B cell (primary cell): ENCODE measurements around the gene EPHB1. TPM values are rescaled to one million over a fixed set of nuclear protein-coding genes. Genes with fewer than 3 reads are reported as not detected.

Experiments
- ATAC-seq: fragments of 200-7000 bp; cut with Tn5 transposase; one replicate; pipeline ENCODE4 v1.10.0; 2021; ENCODE audit warnings: low read depth, mild to moderate bottlenecking, moderate number of reproducible peaks, moderate library complexity
- CTCF ChIA-PET: fragments of 350-600 bp; sonication (Branson Sonifier 250); formaldehyde crosslinking; loops from one replicate; lab custom pipeline; 2021; ENCODE audit warnings: antibody characterized with exemption, inconsistent platforms; lab: Charles Lee
- POLR2A ChIA-PET: fragments of 350-600 bp; sonication (Branson Sonifier 250); formaldehyde crosslinking; loops from one replicate; lab custom pipeline; 2021; ENCODE audit warnings: antibody characterized with exemption; lab: Charles Lee
- DNase-seq: peaks from one replicate; pipeline ENCODE4 v3.0.0; 2013
- H2AFZ ChIP-seq: 2 replicates; pipeline ENCODE4 v1.6.1; 2012; ENCODE audit warnings: mild to moderate bottlenecking, low read depth, low read length; ENCODE audit not compliant: insufficient read depth, poor library complexity, severe bottlenecking
- H3K27ac ChIP-seq, 2 donors: 1 replicate in 1 of 2; 2 replicates in 1 of 2; pipeline ENCODE4 v1.5.1; 2012 to 2013; ENCODE audit warnings: low read length in 2 of 2, mild to moderate bottlenecking in 2 of 2, moderate library complexity in 1 of 2
- H3K27me3 ChIP-seq, 4 experiments: fragments of 200-600 bp in 1 of 4; sonication (generic) in 1 of 4; replicated peaks in 1 of 4; 1 replicate in 2 of 4; 2 replicates in 2 of 4; pipeline versions ENCODE4 v1.6.1 to v1.7.0; 2013 to 2016; ENCODE audit warnings: low read length in 3 of 4, mild to moderate bottlenecking in 2 of 4, mixed read lengths in 1 of 4, moderate library complexity in 1 of 4; ENCODE audit not compliant: insufficient read depth in 4 of 4, control insufficient read depth in 3 of 4; ENCODE audit errors: control extremely low read depth in 1 of 4
- H3K36me3 ChIP-seq, 2 experiments: replicated peaks in 1 of 2; 1 replicate in 1 of 2; 2 replicates in 1 of 2; pipeline versions ENCODE4 v1.6.1 to v1.7.1; 2013; ENCODE audit warnings: low read length in 1 of 2; ENCODE audit not compliant: insufficient read depth in 2 of 2, control insufficient read depth in 1 of 2; ENCODE audit errors: control extremely low read depth in 1 of 2, extremely low read depth in 1 of 2
- H3K4me1 ChIP-seq, 2 donors: fragments of 200-600 bp in 1 of 2; sonication (generic) in 1 of 2; 1 replicate in 1 of 2; 2 replicates in 1 of 2; pipeline versions ENCODE4 v1.5.1 to v1.6.1; 2013 to 2017; ENCODE audit warnings: low read length in 2 of 2; ENCODE audit not compliant: control insufficient read depth in 2 of 2, insufficient read depth in 2 of 2
- H3K4me2 ChIP-seq: replicated peaks from 2 replicates; pipeline ENCODE3; 2012; ENCODE audit warnings: mild to moderate bottlenecking, low read depth, low read length; ENCODE audit not compliant: poor library complexity, severe bottlenecking
- H3K4me3 ChIP-seq, 5 experiments: fragments of 200-600 bp in 1 of 5; sonication (generic) in 1 of 5; 1 replicate in 3 of 5; 2 replicates in 2 of 5; pipeline versions ENCODE4 v1.5.1 to v1.7.0; 2011 to 2016; ENCODE audit warnings: low read length in 4 of 5, mild to moderate bottlenecking in 4 of 5, low read depth in 2 of 5, control low read depth in 1 of 5, moderate library complexity in 1 of 5; ENCODE audit not compliant: insufficient read depth in 1 of 5; ENCODE audit errors: control extremely low read depth in 1 of 5, extremely low read depth in 1 of 5
- H3K79me2 ChIP-seq: fragments of 200-600 bp; sonication (generic); one replicate; pipeline ENCODE4 v1.6.0; 2016; ENCODE audit warnings: low read length; ENCODE audit not compliant: control insufficient read depth, insufficient read depth
- H3K9ac ChIP-seq: fragments of 200-600 bp; sonication (generic); 2 replicates; pipeline ENCODE4 v1.6.1; 2017; ENCODE audit warnings: mild to moderate bottlenecking, low read length, moderate library complexity
- H3K9me3 ChIP-seq, 3 donors: one replicate each; pipeline versions ENCODE4 v1.6.1 to v1.7.1; 2013; ENCODE audit warnings: low read length in 2 of 3; ENCODE audit not compliant: control insufficient read depth in 2 of 3, insufficient read depth in 1 of 3; ENCODE audit errors: control extremely low read depth in 1 of 3
- H4K20me1 ChIP-seq: 2 replicates; pipeline ENCODE4 v1.6.0; 2012; ENCODE audit warnings: mild to moderate bottlenecking, low read length; ENCODE audit not compliant: insufficient read depth, control insufficient read depth, poor library complexity, severe bottlenecking
- H3K27ac Mint-ChIP-seq: one replicate; pipeline ENCODE4 v1.8.0; 2021; ENCODE audit warnings: mixed read lengths
- H3K27me3 Mint-ChIP-seq: one replicate; pipeline ENCODE4 v1.8.0; 2021; ENCODE audit warnings: mixed read lengths
- H3K4me1 Mint-ChIP-seq: one replicate; pipeline ENCODE4 v1.8.0; 2021; ENCODE audit warnings: mixed read lengths
- H3K4me3 Mint-ChIP-seq: one replicate; pipeline ENCODE4 v1.8.0; 2021; ENCODE audit warnings: mixed read lengths
- H3K9me3 Mint-ChIP-seq: one replicate; pipeline ENCODE4 v1.8.0; 2022; ENCODE audit warnings: mixed read lengths; ENCODE audit not compliant: insufficient read depth
- CTCF ChIP-seq: fragments of 200-600 bp; IDR thresholded peaks from one replicate; pipeline ENCODE4 v1.8.0; 2022; ENCODE audit warnings: antibody characterized with exemption, mild to moderate bottlenecking
- EZH2 ChIP-seq: IDR thresholded peaks from 2 replicates; pipeline ENCODE4 v1.6.1; 2012; ENCODE audit warnings: borderline replicate concordance, low read depth, mild to moderate bottlenecking, moderate library complexity, low read length; ENCODE audit not compliant: insufficient read depth, poor library complexity, severe bottlenecking
- WGBS: methylation state at CpG from one replicate; pipeline ENCODE4 v1.1.5; 2013; ENCODE audit warnings: missing lambda C conversion rate; ENCODE audit not compliant: insufficient coverage; 5-methylcytosine and 5-hydroxymethylcytosine counted together
- intact Hi-C: fragments of 100-400 bp; cut with micrococcal nuclease; formaldehyde crosslinking; loops from one replicate; pipeline ENCODE4 v1.10.0; 2022
- polyA plus RNA-seq: library from polyadenylated mRNA; depleted of rRNA; stranded (reverse); fragments of >200 nt; gene quantifications from 2 replicates; pipeline ENCODE4 v1.2.3, GENCODE V29; 2012
- total RNA-seq, 2 donors: library from RNA; stranded (reverse); fragments of 120-200 nt in 1 of 2; gene quantifications; 1 replicate in 1 of 2; 2 replicates in 1 of 2; pipeline versions ENCODE4 v1.2.3 to v1.2.4, GENCODE V29; 2013 to 2022

EPHB1 gene
- total and polyA plus RNA-seq, 2 donors (not counting 1 experiment from before 2014, with no cell fraction given), result 0.01 TPM; not detected in 1

GRCh38 chr3:135033737-135034136 lies 238.7 kb downstream of the EPHB1 start:
- H3K4me3 Mint-ChIP-seq, result no peak overlapping the region
- no peak overlapping the region for H3K4me3 ChIP-seq
- intact Hi-C loops, result no loop called here
- POLR2A ChIA-PET, result no interaction called here
- no peak overlapping the region for H3K4me2 ChIP-seq
- H3K27ac ChIP-seq, result no peak overlapping the region
- H4K20me1 ChIP-seq, result no peaks in the 10 kb centered on the region
- H3K36me3 ChIP-seq, result no peaks in the 10 kb centered on the region
- no peak overlapping the region for H3K27ac Mint-ChIP-seq
- peaks cover 27% of the 10 kb centered on the region for H3K27me3 Mint-ChIP-seq
- no peaks in the 10 kb centered on the region for H3K9me3 ChIP-seq
- WGBS, result 100% methylated on average over 5 of the region's 7 CpGs
- H3K9me3 Mint-ChIP-seq, result no peaks in the 10 kb centered on the region
- H3K9ac ChIP-seq, result no peak overlapping the region
- no peaks in the 10 kb centered on the region for H3K4me1 Mint-ChIP-seq
- no peak overlapping the region for H2AFZ ChIP-seq
- DNase-seq, result no peak
- ATAC-seq, result no peak
- H3K79me2 ChIP-seq, result no peaks in the 10 kb centered on the region
- no peaks in the 10 kb centered on the region for H3K4me1 ChIP-seq
- H3K27me3 ChIP-seq, result peaks cover 0 to 4% (median 0%) of the 10 kb centered on the region in 4 experiments
- CTCF ChIA-PET, result no interaction called here
- no peak for TF ChIP-seq EZH2
- no peak for TF ChIP-seq CTCF

GRCh38 chr3:135034291-135034768 lies 239.3 kb downstream of the EPHB1 start:
- H3K79me2 ChIP-seq, result no peaks in the 10 kb centered on the region
- Mint-ChIP-seq H3K9me3 (no peaks in the 10 kb centered on the region), H3K27ac (no peak overlapping the region), H3K4me1 (no peaks in the 10 kb centered on the region), H3K4me3 (no peak overlapping the region), H3K27me3 (peaks cover 27% of the 10 kb centered on the region)
- intact Hi-C loops, result no loop called here
- DNase-seq, result no peak
- no peak overlapping the region for H3K4me2 ChIP-seq
- ATAC-seq, result no peak
- H3K9me3 ChIP-seq, result no peaks in the 10 kb centered on the region
- no peak overlapping the region for H3K9ac ChIP-seq
- CTCF ChIA-PET, result no interaction called here
- no peaks in the 10 kb centered on the region for H3K4me1 ChIP-seq
- 79% methylated on average over 4 of the region's 4 CpGs for WGBS
- no peak overlapping the region for H3K4me3 ChIP-seq
- H3K27ac ChIP-seq, result no peak overlapping the region
- TF ChIP-seq EZH2 (no peak), CTCF (no peak)
- no peak overlapping the region for H2AFZ ChIP-seq
- POLR2A ChIA-PET, result no interaction called here
- no peaks in the 10 kb centered on the region for H3K36me3 ChIP-seq
- H3K27me3 ChIP-seq, result peaks cover 0 to 4% (median 0%) of the 10 kb centered on the region in 4 experiments
- H4K20me1 ChIP-seq, result no peaks in the 10 kb centered on the region
